ENCODE data around the gene CLDN19. TPM values are rescaled to one million over a fixed set of nuclear protein-coding genes. Genes with fewer than 3 reads are reported as not detected.
"Not testable (repeated sequence)": the region's sequence is repeated elsewhere in the genome, so short reads cannot be mapped to it uniquely, and the experiment has no call there.

CLDN19 gene
- total RNA-seq, 1 donor from 2014 or later: not detected

- no peak overlapping the region for H3K27ac ChIP-seq (replicated peaks)
- DNase-seq: no peak
Observed at GRCh38 chr1:42752284-42752683, 12.2 kb upstream of the CLDN19 start.

GRCh38 chr1:42751511-42752070 lies 11.6 kb upstream of the CLDN19 start:
- not testable (repeated sequence) for DNase-seq

More at GRCh38 chr1:42752284-42752683, 12.2 kb upstream of the CLDN19 start:
- Histone ChIP-seq H3K4me3 (no peak overlapping the region), H3K9me3 (replicated peaks) (no peaks in the 10 kb centered on the region), H3K27me3 (ENCODE audit: low read depth) (no peaks in the 10 kb centered on the region), H3K36me3 (peaks cover 86% of the 10 kb centered on the region), H3K4me1 (no peaks in the 10 kb centered on the region)
- no peak for TF ChIP-seq CTCF (IDR thresholded peaks at IDR 0.05; ENCODE audit: borderline replicate concordance)
- intact Hi-C loops (cut with micrococcal nuclease): no loop called here

GRCh38 chr1:42750041-42750440 lies 10.0 kb upstream of the CLDN19 start:
- H3K9me3 ChIP-seq (replicated peaks): no peaks in the 10 kb centered on the region
- H3K27me3 ChIP-seq (ENCODE audit: low read depth): no peaks in the 10 kb centered on the region
- TF ChIP-seq CTCF (IDR thresholded peaks at IDR 0.05; ENCODE audit: borderline replicate concordance): no peak
- H3K27ac ChIP-seq (replicated peaks): no peak overlapping the region
- H3K36me3 ChIP-seq: peaks cover 82% of the 10 kb centered on the region
- intact Hi-C loops (cut with micrococcal nuclease): no loop called here
- H3K4me1 ChIP-seq: no peaks in the 10 kb centered on the region
- H3K4me3 ChIP-seq: no peak overlapping the region
- no peak for DNase-seq

More at GRCh38 chr1:42751511-42752070, 11.6 kb upstream of the CLDN19 start:
- H3K27ac ChIP-seq (replicated peaks); H3K4me1 ChIP-seq; H3K27me3 ChIP-seq (ENCODE audit: low read depth); intact Hi-C loops (cut with micrococcal nuclease); H3K4me3 ChIP-seq; H3K9me3 ChIP-seq (replicated peaks): not testable (repeated sequence)
- H3K36me3 ChIP-seq: peaks cover 86% of the 10 kb centered on the region

GRCh38 chr1:42748461-42749410 lies 8.7 kb upstream of the CLDN19 start:
- intact Hi-C loops (cut with micrococcal nuclease): loop anchor here (5.0 kb wide), 1 partner anchor 171 kb away; no protein-coding TSS in a partner anchor
- TF ChIP-seq CTCF (IDR thresholded peaks at IDR 0.05; ENCODE audit: borderline replicate concordance): no peak
- no peaks in the 10 kb centered on the region for H3K27me3 ChIP-seq (ENCODE audit: low read depth)
- no peak for DNase-seq
- H3K4me3 ChIP-seq: no peak overlapping the region
- peaks cover 69% of the 10 kb centered on the region for H3K36me3 ChIP-seq
- H3K27ac ChIP-seq (replicated peaks): no peak overlapping the region
- H3K4me1 ChIP-seq: no peaks in the 10 kb centered on the region
- no peaks in the 10 kb centered on the region for H3K9me3 ChIP-seq (replicated peaks)

GRCh38 chr1:42748021-42748420 lies 8.0 kb upstream of the CLDN19 start:
- no peak for DNase-seq
- H3K9me3 ChIP-seq (replicated peaks): no peaks in the 10 kb centered on the region
- H3K36me3 ChIP-seq: peaks cover 61% of the 10 kb centered on the region
- no peaks in the 10 kb centered on the region for H3K27me3 ChIP-seq (ENCODE audit: low read depth)
- H3K27ac ChIP-seq (replicated peaks): no peak overlapping the region
- H3K4me3 ChIP-seq: no peak overlapping the region
- intact Hi-C loops (cut with micrococcal nuclease): loop anchor here (5.0 kb wide), 1 partner anchor 171 kb away; no protein-coding TSS in a partner anchor
- TF ChIP-seq CTCF (IDR thresholded peaks at IDR 0.05; ENCODE audit: borderline replicate concordance): no peak
- H3K4me1 ChIP-seq: no peaks in the 10 kb centered on the region

Measured in left ventricle myocardium inferior (tissue), 1 donor.